HepG2 (cell line): ENCODE measurements around the gene ATG4B. TPM values are rescaled to one million over a fixed set of nuclear protein-coding genes. Genes with fewer than 3 reads are reported as not detected.

Source experiments
- ATAC-seq: fragments of 200-7000 bp; cut with Tn5 transposase; 3 replicates; pipeline ENCODE4 v1.9.1; 2020; ENCODE audit warnings: mild to moderate bottlenecking, moderate library complexity
- BruUV-seq: library from RNA; stranded (reverse); fragments of 400-500 nt; replicated peaks from 2 replicates; lab custom pipeline; 2021; lab: Mats Ljungman, UMichigan
- CTCF ChIA-PET: fragments of 300-600 bp; formaldehyde crosslinking; extraction: SDS; loops from one replicate; lab custom pipeline; 2021; ENCODE audit warnings: low total read pairs, inconsistent platforms, low intra/inter-chr PET ratio; lab: Yijun Ruan, JAX
- POLR2A ChIA-PET: fragments of 350-600 bp; sonication (Branson Sonifier 250); formaldehyde crosslinking; loops from one replicate; lab custom pipeline; 2020; ENCODE audit warnings: antibody characterized with exemption, inconsistent platforms; lab: Yijun Ruan, JAX
- DNase-seq: peaks from one replicate; pipeline ENCODE4 v3.0.0-alpha.2; 2015; ENCODE audit warnings: low spot score
- FAIRE-seq: peaks from 3 replicates; lab custom pipeline; 2011; peaks lifted over from hg19 to GRCh38; lab: Jason Lieb, UNC
- H2AFZ ChIP-seq: one replicate; pipeline ENCODE4 v1.6.1; 2011; ENCODE audit warnings: low read length, inconsistent platforms
- H3K27ac ChIP-seq: fragments of 300-600 bp; 3 replicates; pipeline ENCODE4 v1.8.0; 2011; ENCODE audit warnings: mixed run types, mild to moderate bottlenecking, mixed read lengths, low read length, inconsistent platforms; ENCODE audit not compliant: insufficient read depth; ENCODE audit errors: extremely low read length
- H3K27me3 ChIP-seq, 2 experiments: fragments of 200-600 bp in 1 of 2; 2 replicates in 1 of 2; 3 replicates in 1 of 2; pipeline versions ENCODE4 v1.6.0 to v1.8.0; 2011; ENCODE audit warnings: low read length in 2 of 2, mild to moderate bottlenecking in 2 of 2, moderate library complexity in 2 of 2, inconsistent platforms in 1 of 2; ENCODE audit not compliant: insufficient read depth in 2 of 2, control insufficient read depth in 1 of 2
- H3K36me3 ChIP-seq, 2 experiments: fragments of 200-600 bp in 1 of 2; replicated peaks in 1 of 2; 2 replicates in 1 of 2; 3 replicates in 1 of 2; pipeline versions ENCODE4 v1.5.1 to v1.8.0; 2011; ENCODE audit warnings: low read length in 2 of 2, inconsistent platforms in 1 of 2; ENCODE audit not compliant: insufficient read depth in 2 of 2, control insufficient read depth in 1 of 2
- H3K4me1 ChIP-seq: 2 replicates; pipeline ENCODE4 v1.5.1; 2012; ENCODE audit warnings: low read length, inconsistent platforms; ENCODE audit not compliant: insufficient read depth
- H3K4me2 ChIP-seq: 2 replicates; pipeline ENCODE4 v1.6.0; 2011; ENCODE audit warnings: low read depth, low read length, inconsistent platforms
- H3K4me3 ChIP-seq, 3 experiments: fragments of 200-600 bp in 1 of 3; sonication (generic), shearing (Covaris generic) in 1 of 3; replicated peaks in 1 of 3; 2 replicates each; pipeline ENCODE4 v1.5.1; 2011 to 2016; ENCODE audit warnings: low read length in 3 of 3, inconsistent platforms in 2 of 3, low read depth in 2 of 3, mild to moderate bottlenecking in 2 of 3, control low read depth in 1 of 3, mixed read lengths in 1 of 3; ENCODE audit not compliant: insufficient read depth in 1 of 3
- H3K79me2 ChIP-seq: one replicate; pipeline ENCODE4 v1.6.1; 2011; ENCODE audit warnings: low read length, inconsistent platforms; ENCODE audit not compliant: insufficient read depth
- H3K9ac ChIP-seq: 2 replicates; pipeline ENCODE4 v1.6.0; 2011; ENCODE audit warnings: mild to moderate bottlenecking, low read depth, low read length, inconsistent platforms; ENCODE audit not compliant: insufficient read depth
- H3K9me3 ChIP-seq: 2 replicates; pipeline ENCODE4 v1.5.1; 2012; ENCODE audit warnings: mild to moderate bottlenecking, low read length
- H4K20me1 ChIP-seq: 2 replicates; pipeline ENCODE4 v1.6.0; 2011; ENCODE audit warnings: inconsistent platforms, mild to moderate bottlenecking, low read length, moderate library complexity; ENCODE audit not compliant: insufficient read depth
- JUNB ChIP-seq: sonication (generic); formaldehyde crosslinking; IDR thresholded peaks from 2 replicates; pipeline ENCODE4 v1.8.0; 2022; ENCODE audit warnings: missing genetic modification reagents, mild to moderate bottlenecking, borderline replicate concordance
- MXD4 ChIP-seq: IDR thresholded peaks from 2 replicates; pipeline ENCODE4 v1.6.1; 2016; ENCODE audit warnings: mild to moderate bottlenecking, missing biosample characterization, missing genetic modification reagents
- NFE2L1 ChIP-seq: sonication (generic); formaldehyde crosslinking; IDR thresholded peaks from 2 replicates; pipeline ENCODE4 v1.4.0; 2020; ENCODE audit warnings: missing genetic modification reagents, mild to moderate bottlenecking, borderline replicate concordance
- RORA ChIP-seq: sonication (generic); formaldehyde crosslinking; IDR thresholded peaks from 2 replicates; pipeline ENCODE4 v1.5.0; 2020; ENCODE audit warnings: mild to moderate bottlenecking, missing genetic modification reagents, moderate library complexity
- RXRB ChIP-seq: IDR thresholded peaks from 2 replicates; pipeline ENCODE4 v1.6.1; 2016; ENCODE audit warnings: borderline replicate concordance, missing genetic modification reagents, missing compliant biosample characterization
- ZNF3 ChIP-seq: IDR thresholded peaks from 2 replicates; pipeline ENCODE4 v1.7.0; 2017; ENCODE audit warnings: inconsistent platforms
- ZNF530 ChIP-seq: sonication (generic); formaldehyde crosslinking; IDR thresholded peaks from 2 replicates; pipeline ENCODE4 v1.5.0; 2020; ENCODE audit warnings: low read depth, mild to moderate bottlenecking, missing genetic modification reagents
- ZNF597 ChIP-seq: sonication (generic); formaldehyde crosslinking; IDR thresholded peaks from 2 replicates; pipeline ENCODE4 v1.5.0; 2020; ENCODE audit warnings: missing genetic modification reagents
- ZNF782 ChIP-seq: sonication (generic); formaldehyde crosslinking; IDR thresholded peaks from 2 replicates; pipeline ENCODE4 v1.4.0; 2020; ENCODE audit warnings: missing genetic modification reagents, mild to moderate bottlenecking, borderline replicate concordance
- ZNF850 ChIP-seq: sonication (generic); formaldehyde crosslinking; conservative IDR thresholded peaks from 2 replicates; pipeline ENCODE4 v1.9.0; 2021; ENCODE audit warnings: mild to moderate bottlenecking, missing genetic modification reagents
- WGBS: methylation state at CpG from one replicate; pipeline ENCODE4 v1.1.6; 2017; ENCODE audit warnings: low lambda C conversion rate; 5-methylcytosine and 5-hydroxymethylcytosine counted together
- in situ Hi-C: cut with HindIII; loops from 2 replicates; pipeline ENCODE4 v1.10.0; 2017; ENCODE audit warnings: low pct_unique_long_range_greater_than_20kb; ENCODE audit not compliant: extremely low pct_ligation_motif_present
- intact Hi-C: fragments of 100-400 bp; cut with micrococcal nuclease; formaldehyde crosslinking; loops from one replicate; pipeline ENCODE4 v1.10.0; 2022; ENCODE audit not compliant: unreplicated experiment
- polyA plus RNA-seq, 8 experiments: library from polyadenylated mRNA; depleted of rRNA in 3 of 8; stranded (reverse) in 7 of 8; unstranded in 1 of 8; fragments of >200 nt; fragmentation: Illumina TruSeq in 4 of 8; extraction: Trizol in 4 of 8; gene quantifications; 2 replicates each; pipeline versions ENCODE4 v1.2.1 to v1.2.3, GENCODE V29; 2011 to 2016; ENCODE audit warnings: low read depth in 4 of 8, missing spikeins in 1 of 8, mixed read lengths in 1 of 8; ENCODE audit not compliant: insufficient read depth in 1 of 8
- total RNA-seq, 5 experiments: library from RNA; depleted of rRNA; stranded (reverse); fragments of >200 nt; fragmentation: Illumina TruSeq; extraction: Trizol; gene quantifications; 2 replicates each; pipeline ENCODE4 v1.2.3, GENCODE V29; 2016; ENCODE audit warnings: low read depth in 1 of 5
- TF ChIP-seq, protein P1 (sequence below): sonication (generic); formaldehyde crosslinking; IDR thresholded peaks from 2 replicates; pipeline ENCODE4 v1.4.0; 2020; ENCODE audit warnings: missing genetic modification reagents
- TF ChIP-seq, protein P2 (sequence below): sonication (generic); formaldehyde crosslinking; IDR thresholded peaks from 2 replicates; pipeline ENCODE4 v1.5.1; 2020; ENCODE audit warnings: missing genetic modification reagents, mild to moderate bottlenecking, borderline replicate concordance
- TF ChIP-seq, protein P3 (sequence below): sonication (generic); formaldehyde crosslinking; IDR thresholded peaks from 2 replicates; pipeline ENCODE4 v1.5.0; 2020; ENCODE audit warnings: missing genetic modification reagents, mild to moderate bottlenecking, borderline replicate concordance
- TF ChIP-seq, protein P4 (sequence below): sonication (generic); formaldehyde crosslinking; IDR thresholded peaks from 2 replicates; pipeline ENCODE4 v1.5.1; 2020; ENCODE audit warnings: mild to moderate bottlenecking, moderate library complexity, missing genetic modification reagents

The ATG4B gene
- total and polyA plus RNA-seq, 2 of the 13 experiments (the other 11 are each of a cell fraction or from before 2014, with no cell fraction given), result 95.5 to 239 TPM

- TF ChIP-seq, protein P1, sequence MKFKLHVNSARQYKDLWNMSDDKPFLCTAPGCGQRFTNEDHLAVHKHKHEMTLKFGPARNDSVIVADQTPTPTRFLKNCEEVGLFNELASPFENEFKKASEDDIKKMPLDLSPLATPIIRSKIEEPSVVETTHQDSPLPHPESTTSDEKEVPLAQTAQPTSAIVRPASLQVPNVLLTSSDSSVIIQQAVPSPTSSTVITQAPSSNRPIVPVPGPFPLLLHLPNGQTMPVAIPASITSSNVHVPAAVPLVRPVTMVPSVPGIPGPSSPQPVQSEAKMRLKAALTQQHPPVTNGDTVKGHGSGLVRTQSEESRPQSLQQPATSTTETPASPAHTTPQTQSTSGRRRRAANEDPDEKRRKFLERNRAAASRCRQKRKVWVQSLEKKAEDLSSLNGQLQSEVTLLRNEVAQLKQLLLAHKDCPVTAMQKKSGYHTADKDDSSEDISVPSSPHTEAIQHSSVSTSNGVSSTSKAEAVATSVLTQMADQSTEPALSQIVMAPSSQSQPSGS (CRISPR knock-in tag), result no peak
- TF ChIP-seq, protein P2, sequence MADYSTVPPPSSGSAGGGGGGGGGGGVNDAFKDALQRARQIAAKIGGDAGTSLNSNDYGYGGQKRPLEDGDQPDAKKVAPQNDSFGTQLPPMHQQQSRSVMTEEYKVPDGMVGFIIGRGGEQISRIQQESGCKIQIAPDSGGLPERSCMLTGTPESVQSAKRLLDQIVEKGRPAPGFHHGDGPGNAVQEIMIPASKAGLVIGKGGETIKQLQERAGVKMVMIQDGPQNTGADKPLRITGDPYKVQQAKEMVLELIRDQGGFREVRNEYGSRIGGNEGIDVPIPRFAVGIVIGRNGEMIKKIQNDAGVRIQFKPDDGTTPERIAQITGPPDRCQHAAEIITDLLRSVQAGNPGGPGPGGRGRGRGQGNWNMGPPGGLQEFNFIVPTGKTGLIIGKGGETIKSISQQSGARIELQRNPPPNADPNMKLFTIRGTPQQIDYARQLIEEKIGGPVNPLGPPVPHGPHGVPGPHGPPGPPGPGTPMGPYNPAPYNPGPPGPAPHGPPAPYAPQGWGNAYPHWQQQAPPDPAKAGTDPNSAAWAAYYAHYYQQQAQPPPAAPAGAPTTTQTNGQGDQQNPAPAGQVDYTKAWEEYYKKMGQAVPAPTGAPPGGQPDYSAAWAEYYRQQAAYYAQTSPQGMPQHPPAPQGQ (CRISPR knock-in tag), result no peak
- TF ChIP-seq NFE2L1 (CRISPR knock-in tag) (no peak), ZNF3 (CRISPR knock-in tag) (no peak), RORA (CRISPR knock-in tag) (no peak), ZNF530 (no peak), MXD4 (CRISPR knock-in tag) (no peak), RXRB (CRISPR knock-in tag) (no peak)
These were observed 37.9 kb upstream of the ATG4B start (continued) for GRCh38 chr2:241599615-241600014.

DNA sequence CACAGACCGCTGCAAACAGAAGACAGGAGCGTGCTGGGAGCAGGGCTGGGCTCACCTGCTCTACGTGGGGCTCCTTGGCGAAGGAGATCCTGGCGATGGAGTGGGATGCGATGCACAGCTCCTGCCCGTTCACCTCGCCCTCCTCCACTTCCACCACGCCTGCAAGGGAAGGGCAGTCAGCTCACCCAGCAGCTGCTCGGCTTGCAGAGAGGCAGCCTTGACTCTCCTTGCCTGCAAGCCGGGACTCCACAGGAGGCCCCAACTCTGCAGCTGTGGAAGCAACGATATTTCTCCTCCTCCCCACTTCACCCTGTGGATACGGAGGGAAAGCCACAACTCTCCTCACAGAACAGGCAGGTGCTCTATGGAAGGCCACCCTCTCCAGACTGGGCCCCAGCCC is 35.7 kb upstream of the ATG4B start:
- no peak overlapping the region for H3K9ac ChIP-seq
- ChIA-PET CTCF (no interaction called here), POLR2A (no interaction called here)
- no TSS peak for BruUV-seq
- H3K4me3 ChIP-seq, result no peak overlapping the region
- ATAC-seq (no peak; the same call in 2 of the 3 replicates), FAIRE-seq (no peak), DNase-seq (no peak)
- no peaks in the 10 kb centered on the region for H3K27me3 ChIP-seq
- peaks cover 27 to 84% of the 10 kb centered on the region in 2 experiments for H3K36me3 ChIP-seq
- in situ Hi-C loops (no loop called here), intact Hi-C loops (no loop called here)
- H2AFZ ChIP-seq, result no peak overlapping the region
- H4K20me1 ChIP-seq, result no peaks in the 10 kb centered on the region
- no peak overlapping the region for H3K4me2 ChIP-seq
- H3K79me2 ChIP-seq, result no peaks in the 10 kb centered on the region
- TF ChIP-seq, protein P3, sequence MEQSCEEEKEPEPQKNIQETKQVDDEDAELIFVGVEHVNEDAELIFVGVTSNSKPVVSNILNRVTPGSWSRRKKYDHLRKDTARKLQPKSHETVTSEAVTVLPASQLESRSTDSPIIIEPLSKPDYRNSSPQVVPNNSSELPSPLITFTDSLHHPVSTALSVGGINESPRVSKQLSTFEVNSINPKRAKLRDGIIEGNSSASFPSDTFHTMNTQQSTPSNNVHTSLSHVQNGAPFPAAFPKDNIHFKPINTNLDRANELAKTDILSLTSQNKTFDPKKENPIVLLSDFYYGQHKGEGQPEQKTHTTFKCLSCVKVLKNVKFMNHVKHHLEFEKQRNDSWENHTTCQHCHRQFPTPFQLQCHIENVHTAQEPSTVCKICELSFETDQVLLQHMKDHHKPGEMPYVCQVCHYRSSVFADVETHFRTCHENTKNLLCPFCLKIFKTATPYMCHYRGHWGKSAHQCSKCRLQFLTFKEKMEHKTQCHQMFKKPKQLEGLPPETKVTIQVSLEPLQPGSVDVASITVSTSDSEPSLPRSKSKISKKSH (CRISPR knock-in tag), result 0 out of 2 replicates have a peak, but pooled peaks have one; percentile 28
- TF ChIP-seq ZNF850 (CRISPR knock-in tag) (no peak), JUNB (CRISPR knock-in tag) (no peak), ZNF782 (CRISPR knock-in tag) (no peak), ZNF597 (CRISPR knock-in tag) (no peak)
- TF ChIP-seq, protein P4, sequence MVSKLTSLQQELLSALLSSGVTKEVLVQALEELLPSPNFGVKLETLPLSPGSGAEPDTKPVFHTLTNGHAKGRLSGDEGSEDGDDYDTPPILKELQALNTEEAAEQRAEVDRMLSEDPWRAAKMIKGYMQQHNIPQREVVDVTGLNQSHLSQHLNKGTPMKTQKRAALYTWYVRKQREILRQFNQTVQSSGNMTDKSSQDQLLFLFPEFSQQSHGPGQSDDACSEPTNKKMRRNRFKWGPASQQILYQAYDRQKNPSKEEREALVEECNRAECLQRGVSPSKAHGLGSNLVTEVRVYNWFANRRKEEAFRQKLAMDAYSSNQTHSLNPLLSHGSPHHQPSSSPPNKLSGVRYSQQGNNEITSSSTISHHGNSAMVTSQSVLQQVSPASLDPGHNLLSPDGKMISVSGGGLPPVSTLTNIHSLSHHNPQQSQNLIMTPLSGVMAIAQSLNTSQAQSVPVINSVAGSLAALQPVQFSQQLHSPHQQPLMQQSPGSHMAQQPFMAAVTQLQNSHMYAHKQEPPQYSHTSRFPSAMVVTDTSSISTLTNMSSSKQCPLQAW, result no peak
- WGBS, result 94% methylated on average over 12 of the region's 13 CpGs
- H3K9me3 ChIP-seq, result no peaks in the 10 kb centered on the region
- H3K27ac ChIP-seq, result no peak overlapping the region
- no peaks in the 10 kb centered on the region for H3K4me1 ChIP-seq
